Spleen (tissue), 11 donors: Measurements from ENCODE around the gene WFDC5. TPM values are rescaled to one million over a fixed set of nuclear protein-coding genes. Genes with fewer than 3 reads are reported as not detected.
A peak's percentile ranks its signal among the peaks of the same experiment; 100 is the strongest.

Source experiments
- DNase-seq: peaks from one replicate; pipeline ENCODE4 v3.0.0-alpha.2; 2020
- H3K27ac ChIP-seq, 8 donors: fragments of 200-600 bp; sonication (generic) in 7 of 8; 1 replicate in 4 of 8; 2 replicates in 4 of 8; pipeline versions ENCODE4 v1.5.0 to v1.8.0; 2016 to 2021; ENCODE audit warnings: inconsistent platforms in 4 of 8, mild to moderate bottlenecking in 4 of 8, moderate library complexity in 1 of 8
- H3K27me3 ChIP-seq, 7 donors: fragments of 200-600 bp; sonication (generic) in 6 of 7; replicated peaks in 1 of 7; 1 replicate in 4 of 7; 2 replicates in 3 of 7; pipeline versions ENCODE4 v1.5.0 to v1.8.0; 2016 to 2021; ENCODE audit warnings: inconsistent platforms in 3 of 7, mild to moderate bottlenecking in 1 of 7
- H3K36me3 ChIP-seq, 6 donors: fragments of 200-600 bp; sonication (generic) in 5 of 6; 1 replicate in 4 of 6; 2 replicates in 2 of 6; pipeline versions ENCODE4 v1.5.0 to v1.8.0; 2016 to 2021; ENCODE audit warnings: inconsistent platforms in 2 of 6
- H3K4me1 ChIP-seq, 6 donors: fragments of 200-600 bp; sonication (generic) in 5 of 6; 1 replicate in 3 of 6; 2 replicates in 3 of 6; pipeline versions ENCODE4 v1.5.0 to v1.8.0; 2016 to 2021; ENCODE audit warnings: inconsistent platforms in 3 of 6
- H3K4me3 ChIP-seq, 8 donors: fragments of 200-600 bp; sonication (generic) in 7 of 8; 1 replicate in 4 of 8; 2 replicates in 4 of 8; pipeline versions ENCODE4 v1.5.0 to v1.8.0; 2016 to 2021; ENCODE audit warnings: inconsistent platforms in 4 of 8, mild to moderate bottlenecking in 4 of 8, moderate library complexity in 2 of 8
- H3K9me3 ChIP-seq, 8 donors: fragments of 200-600 bp; sonication (generic) in 7 of 8; 1 replicate in 4 of 8; 2 replicates in 4 of 8; pipeline versions ENCODE4 v1.5.0 to v1.8.0; 2016 to 2021; ENCODE audit warnings: inconsistent platforms in 4 of 8
- CTCF ChIP-seq, 11 experiments: fragments of 200-600 bp in 7 of 11; fragments of 450-650 bp in 4 of 11; sonication (generic) in 4 of 11; IDR thresholded peaks in 8 of 11; conservative IDR thresholded peaks in 3 of 11; 1 replicate in 7 of 11; 2 replicates in 4 of 11; pipeline versions ENCODE4 v1.4.0 to v1.8.0; 2016 to 2021; ENCODE audit warnings: antibody characterized with exemption in 11 of 11, inconsistent platforms in 4 of 11, mild to moderate bottlenecking in 1 of 11
- POLR2A ChIP-seq, 3 donors: fragments of 450-650 bp; IDR thresholded peaks; one replicate each; pipeline ENCODE4 v1.5.1; 2017; ENCODE audit warnings: antibody characterized with exemption in 3 of 3, mild to moderate bottlenecking in 1 of 3
- POLR2AphosphoS5 ChIP-seq, 3 donors: sonication (generic); formaldehyde crosslinking; IDR thresholded peaks; one replicate each; pipeline ENCODE4 v1.5.1; 2017; ENCODE audit warnings: antibody characterized with exemption in 3 of 3
- WGBS, 5 donors: extraction: QIAGEN DNeasy Blood & Tissue Kit in 3 of 5; methylation state at CpG; one replicate each; pipeline versions ENCODE4 v1.1.5 to v1.1.7; 2013 to 2018; 5-methylcytosine and 5-hydroxymethylcytosine counted together
- intact Hi-C: fragments of 100-400 bp; cut with DNase I; formaldehyde crosslinking; loops from one replicate; pipeline ENCODE4 v1.15.0; 2023; ENCODE audit warnings: low total_unique reads
- polyA plus RNA-seq, 3 donors: library from polyadenylated mRNA; stranded (reverse); fragments of 200-250 nt; gene quantifications; one replicate each; pipeline ENCODE4 v1.2.1, GENCODE V29; 2013
- total RNA-seq, 7 donors: library from RNA; depleted of rRNA in 3 of 7; stranded (reverse); fragments of >200 nt in 3 of 7; fragmentation: NEBNext Ultra II Directional in 4 of 7; extraction: Animal tissue kit (Norgen Biotek cat#: 25700) in 4 of 7; gene quantifications; one replicate each; pipeline versions ENCODE4 v1.1.0 to v1.2.1, GENCODE V29; 2016 to 2021
- donor health status: healthy with polysubstance abuse.
- donor health status: DM: no; HTN: no; CAD: no; lungs with moderate emphysema.
- donor health status: DM: no; HTN: no; CAD: no.
- donor health status: Bipolar disorder and iron deficiency.
- donor health status: healthy.
- donor health status: DM: no; HTN: no; CAD: no.
- donor health status: DM: yes; HTN: yes; CAD: no.

Gene WFDC5
- total and polyA plus RNA-seq, 10 donors = not detected

- no peak for DNase-seq
- intact Hi-C loops = no loop called here
- WGBS, 5 donors = 87 to 91% (median 90%) methylated on average over 5 of the region's 5 CpGs
- no peak overlapping the region for H3K27ac ChIP-seq
- no peak overlapping the region for H3K4me3 ChIP-seq
- peaks cover 0 to 20% (median 17%) of the 10 kb centered on the region in 8 donors for H3K9me3 ChIP-seq
- H3K4me1 ChIP-seq = no peaks in the 10 kb centered on the region
- no peaks in the 10 kb centered on the region for H3K27me3 ChIP-seq
- TF ChIP-seq POLR2AphosphoS5 (IDR thresholded peaks at IDR 0.05) (no peak), CTCF (IDR thresholded peaks at IDR 0.05 in 8 of 11, conservative IDR thresholded peaks at IDR 0.05 in 3 of 11) (peak in 2 of 11 experiments; percentile 12 to 21)
- peaks cover 3 to 99% (median 71%) of the 10 kb centered on the region in 6 donors for H3K36me3 ChIP-seq
Measured at GRCh38 chr20:45080867-45081624, 33.9 kb downstream of the WFDC5 start.

DNA sequence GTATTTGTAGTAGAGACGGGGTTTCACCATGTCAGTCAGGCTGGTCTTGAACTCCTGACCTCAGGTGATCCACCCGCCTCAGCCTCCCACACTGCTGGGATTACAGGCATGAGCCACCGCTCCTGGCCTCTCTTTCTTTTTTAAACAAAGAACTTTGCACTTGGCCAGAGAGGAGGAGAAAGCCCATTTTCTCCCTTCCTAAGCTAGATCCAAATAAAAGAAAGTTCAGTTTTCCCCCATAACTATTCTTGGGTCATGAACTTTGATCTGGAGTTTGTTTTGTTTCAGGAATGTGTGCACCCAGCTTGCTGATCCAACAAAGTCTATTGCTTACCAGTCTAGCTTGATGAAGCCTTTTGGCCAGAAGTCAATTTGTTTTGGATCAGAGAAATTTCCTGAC, 37.4 kb downstream of the WFDC5 start:
- Histone ChIP-seq H3K36me3 (peaks cover 6 to 100% (median 91%) of the 10 kb centered on the region in 6 donors), H3K27me3 (no peaks in the 10 kb centered on the region), H3K4me3 (no peak overlapping the region), H3K4me1 (peaks cover 0 to 2% (median 0%) of the 10 kb centered on the region in 6 donors), H3K27ac (no peak overlapping the region), H3K9me3 (peaks cover 0 to 14% (median 11%) of the 10 kb centered on the region in 8 donors)
- 91 to 98% (median 96%) methylated on average over 3 of the region's 3 CpGs for WGBS, 5 donors
- TF ChIP-seq CTCF (IDR thresholded peaks at IDR 0.05 in 8 of 11, conservative IDR thresholded peaks at IDR 0.05 in 3 of 11) (no peak), POLR2AphosphoS5 (IDR thresholded peaks at IDR 0.05) (no peak), POLR2A (IDR thresholded peaks at IDR 0.05) (no peak)
- intact Hi-C loops = no loop called here
- no peak for DNase-seq

GRCh38 chr20:45073221-45073620, 41.8 kb downstream of the WFDC5 start:
- peaks cover 3 to 75% (median 54%) of the 10 kb centered on the region in 6 donors for H3K36me3 ChIP-seq
- WGBS, 5 donors = 85 to 94% (median 91%) methylated on average over 3 of the region's 3 CpGs
- DNase-seq = no peak
- intact Hi-C loops = no loop called here
- no peak overlapping the region for H3K4me3 ChIP-seq
- no peaks in the 10 kb centered on the region for H3K9me3 ChIP-seq
- no peak overlapping the region for H3K27ac ChIP-seq
- TF ChIP-seq POLR2AphosphoS5 (IDR thresholded peaks at IDR 0.05) = no peak
- TF ChIP-seq CTCF (IDR thresholded peaks at IDR 0.05 in 8 of 11, conservative IDR thresholded peaks at IDR 0.05 in 3 of 11) = no peak
- TF ChIP-seq POLR2A (IDR thresholded peaks at IDR 0.05) = no peak
- H3K27me3 ChIP-seq = no peaks in the 10 kb centered on the region
- H3K4me1 ChIP-seq = peaks cover 0 to 16% (median 0%) of the 10 kb centered on the region in 6 donors

DNA sequence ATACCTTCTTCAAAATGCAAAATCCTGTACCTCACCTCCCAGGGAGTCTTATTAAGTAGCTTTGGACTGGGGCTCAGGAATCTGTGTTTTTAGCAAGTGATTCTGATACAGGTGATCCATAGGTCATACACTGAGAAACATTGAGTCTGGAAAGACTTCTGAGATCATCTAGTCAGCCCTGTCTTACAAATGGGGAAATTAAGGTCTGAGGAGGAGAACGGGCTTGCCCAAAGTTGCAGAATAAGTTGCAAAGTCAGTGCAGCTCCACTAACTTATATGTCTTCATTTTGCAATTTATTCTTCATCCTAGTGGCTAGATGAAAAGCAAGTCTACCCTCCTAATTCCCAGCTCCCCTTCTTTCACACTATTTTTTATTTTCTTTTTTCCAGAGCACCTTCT, 42.9 kb downstream of the WFDC5 start:
- TF ChIP-seq POLR2AphosphoS5 (IDR thresholded peaks at IDR 0.05) = no peak
- TF ChIP-seq POLR2A (IDR thresholded peaks at IDR 0.05) = no peak
- TF ChIP-seq CTCF (IDR thresholded peaks at IDR 0.05 in 8 of 11, conservative IDR thresholded peaks at IDR 0.05 in 3 of 11) = no peak
- no peak for DNase-seq
- Histone ChIP-seq H3K4me1 (peaks cover 0 to 27% (median 0%) of the 10 kb centered on the region in 6 donors), H3K4me3 (no peak overlapping the region), H3K27me3 (no peaks in the 10 kb centered on the region), H3K36me3 (peaks cover 3 to 75% (median 48%) of the 10 kb centered on the region in 6 donors), H3K9me3 (no peaks in the 10 kb centered on the region), H3K27ac (no peak overlapping the region)
- 58 to 89% (median 67%) methylated on average over 1 of the region's 1 CpG for WGBS, 5 donors
- intact Hi-C loops = no loop called here
